GM18870 (cell line): ENCODE results near the gene SEPTIN10.
"Not testable (repeated sequence)": the region's sequence is repeated elsewhere in the genome, so short reads cannot be mapped to it uniquely, and the experiment has no call there.

ENCODE experiments used
- ATAC-seq: cut with Tn5 transposase; IDR thresholded peaks from one replicate; pipeline ENCODE4 v1.9.1; 2021; ENCODE audit warnings: moderate library complexity; ENCODE audit not compliant: unreplicated experiment

SEPTIN10 gene

GRCh38 chr2:109613922-109614714 is at the start of gene SEPTIN10, which contains the start of gene SOWAHC:
Gene SEPTIN10, minus strand, starts transcription at chr2:109613966. Its CDS starts 139 bp downstream, at chr2:109613827.
Gene SOWAHC, plus strand, starts transcription at chr2:109614364. Its CDS starts 126 bp downstream, at chr2:109614490.
- ATAC-seq = peak; percentile 64

- no peak for ATAC-seq
Observed at GRCh38 chr2:109662889-109663288, 49.1 kb upstream of the SEPTIN10 start.

- no peak for ATAC-seq
Observed at GRCh38 chr2:109660046-109660860, 46.5 kb upstream of the SEPTIN10 start.

- no peak for ATAC-seq
Observed at GRCh38 chr2:109659396-109660045, 45.8 kb upstream of the SEPTIN10 start.

GRCh38 chr2:109655287-109655686 is 41.5 kb upstream of the SEPTIN10 start:
- ATAC-seq = no peak

GRCh38 chr2:109654326-109655050 is 40.7 kb upstream of the SEPTIN10 start:
- ATAC-seq = no peak

- ATAC-seq = no peak
Observed at GRCh38 chr2:109649736-109650695, 36.2 kb upstream of the SEPTIN10 start.

GRCh38 chr2:109648041-109648527 is 34.3 kb upstream of the SEPTIN10 start:
- ATAC-seq = no peak

- ATAC-seq = no peak
Observed at GRCh38 chr2:109647636-109648035, 33.9 kb upstream of the SEPTIN10 start.

GRCh38 chr2:109646961-109647360 is 33.2 kb upstream of the SEPTIN10 start:
- no peak for ATAC-seq

GRCh38 chr2:109645412-109646184 is 31.8 kb upstream of the SEPTIN10 start:
- no peak for ATAC-seq

GRCh38 chr2:109644571-109645275 is 31.0 kb upstream of the SEPTIN10 start:
- no peak for ATAC-seq

GRCh38 chr2:109640000-109640399 is 26.2 kb upstream of the SEPTIN10 start:
- not testable (repeated sequence) for ATAC-seq

- no peak for ATAC-seq
Observed at GRCh38 chr2:109638795-109639194, 25.0 kb upstream of the SEPTIN10 start.

GRCh38 chr2:109637749-109638570 is 24.2 kb upstream of the SEPTIN10 start:
- peak; percentile 87 for ATAC-seq

GRCh38 chr2:109636317-109636716 is 22.6 kb upstream of the SEPTIN10 start:
- ATAC-seq = no peak
